HG02759 (cell line): ENCODE results near the gene OASL.

Source experiments
- ATAC-seq: cut with Tn5 transposase; IDR thresholded peaks from one replicate; pipeline ENCODE4 v1.9.1; 2021; ENCODE audit warnings: mild to moderate bottlenecking, moderate library complexity; ENCODE audit not compliant: unreplicated experiment

The OASL gene

GRCh38 chr12:120971299-120972180, 67.5 kb downstream of the OASL start:
- no peak for ATAC-seq

GRCh38 chr12:120970310-120970709, 68.7 kb downstream of the OASL start:
- ATAC-seq = no peak
